Measurements from ENCODE around the gene NEK7. TPM values are rescaled to one million over a fixed set of nuclear protein-coding genes. Genes with fewer than 3 reads are reported as not detected.

NEK7 gene
- total and polyA plus RNA-seq, 2 of the 8 experiments (the other 6 are each of a cell fraction or from before 2014, with no cell fraction given) = 5.1 to 10.0 TPM

DNA sequence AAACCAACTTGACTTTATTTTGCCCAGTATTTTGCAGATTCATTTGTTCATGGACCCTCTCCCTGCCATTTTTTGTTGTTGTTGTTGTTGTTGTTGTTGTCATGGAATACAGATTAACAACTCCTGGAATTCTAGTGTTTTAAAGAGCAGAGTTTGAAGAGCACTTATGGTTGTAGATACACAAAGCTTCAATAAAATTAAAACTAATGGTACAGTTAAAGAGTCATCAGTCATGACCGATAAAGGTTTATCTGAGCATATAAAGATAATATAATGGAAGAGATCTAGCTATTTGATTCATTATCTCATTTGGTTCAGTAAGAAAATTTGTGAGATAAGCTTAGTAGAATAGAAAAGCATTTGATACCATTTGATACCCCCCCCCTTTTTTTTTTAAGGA lies 21.8 kb downstream of the NEK7 start:
- POLR2A ChIA-PET (ENCODE audit: partially characterized antibody) = interaction anchor here (0.7 kb wide), 1 partner anchor 18 kb away, joined by 3 read pairs; no protein-coding TSS in a partner anchor
- H2BK15ac ChIP-seq (ENCODE audit: low read length) = no peak overlapping the region
- no peak overlapping the region for H3K23ac ChIP-seq (ENCODE audit: insufficient read length)
- H4K20me1 ChIP-seq (replicated peaks in 1 of 2; ENCODE audit: control insufficient read depth in 1 of 2, insufficient read depth in 2 of 2, low read length in 2 of 2) = peaks cover 0 to 1% of the 10 kb centered on the region in 2 experiments
- H3K56ac ChIP-seq (replicated peaks; ENCODE audit: insufficient read length, low read depth, low read length) = no peak overlapping the region
- peaks cover 0 to 5% (median 3%) of the 10 kb centered on the region in 4 experiments; a peak in 2 of 7 replicates for H3K4me1 ChIP-seq (replicated peaks in 1 of 4; ENCODE audit: control insufficient read depth in 3 of 4, insufficient read depth in 4 of 4, low read length in 3 of 4)
- H3K4ac ChIP-seq (replicated peaks; ENCODE audit: insufficient read length, low read depth, low read length) = no peak overlapping the region
- FAIRE-seq (no peak), DNase-seq (ENCODE audit: low read depth in 1 of 2, low spot score in 2 of 2) (no peak)
- H2BK5ac ChIP-seq (ENCODE audit: low read depth, low read length) = no peak overlapping the region
- no peak overlapping the region for H3K18ac ChIP-seq (ENCODE audit: extremely low read depth, low read length)
- H3K4me3 ChIP-seq (ENCODE audit: extremely low read depth in 1 of 4, insufficient read depth in 2 of 4, low read depth in 3 of 4, low read length in 4 of 4) = no peak overlapping the region
- no peak overlapping the region for H2BK120ac ChIP-seq (replicated peaks; ENCODE audit: low read depth, low read length)
- H3K9ac ChIP-seq (replicated peaks in 1 of 4; ENCODE audit: extremely low read depth in 1 of 4, low read depth in 3 of 4, low read length in 3 of 4) = no peak overlapping the region
- H3K27ac ChIP-seq (ENCODE audit: low read depth, low read length) = no peak overlapping the region
- no peak overlapping the region for H3K4me2 ChIP-seq (ENCODE audit: insufficient read depth in 1 of 2, low read depth in 2 of 2, low read length in 2 of 2)
- H3K79me1 ChIP-seq (ENCODE audit: low read depth, low read length) = no peaks in the 10 kb centered on the region
- no peaks in the 10 kb centered on the region for H3K9me3 ChIP-seq (ENCODE audit: insufficient read depth in 2 of 2, low read depth in 1 of 2, low read length in 1 of 2)
- H2BK12ac ChIP-seq (ENCODE audit: low read depth, low read length) = no peak overlapping the region
- no peak overlapping the region for H4K8ac ChIP-seq (ENCODE audit: extremely low read depth, insufficient read depth, low read length)
- H3K79me2 ChIP-seq (ENCODE audit: control insufficient read depth in 1 of 2, insufficient read depth in 2 of 2, low read length in 2 of 2) = peaks cover 0 to 79% of the 10 kb centered on the region in 2 experiments; a peak in 3 of 4 replicates
- H3K23me2 ChIP-seq (ENCODE audit: low read depth, low read length) = no peaks in the 10 kb centered on the region; the same call in 1 of the 2 replicates
- WGBS, 2 experiments (ENCODE audit: extremely low coverage in 1 of 2, insufficient coverage in 1 of 2, insufficient read length in 1 of 2, insufficient replicate concordance in 2 of 2, low coverage in 1 of 2, low lambda C conversion rate in 2 of 2, missing lambda C conversion rate in 1 of 2) = 100% methylated on average over 1 of the region's 1 CpG; no CpG with 5 or more reads in 1 of the 2 experiments
- CTCF ChIA-PET (ENCODE audit: partially characterized antibody) = interaction anchor here (0.7 kb wide), 1 partner anchor 520 kb away, joined by 3 read pairs; no protein-coding TSS in a partner anchor
- H4K91ac ChIP-seq (replicated peaks; ENCODE audit: insufficient read length, low read length) = no peak overlapping the region
- H2AFZ ChIP-seq (ENCODE audit: low read length) = no peak overlapping the region
- H3K27me3 ChIP-seq (replicated peaks in 1 of 4; ENCODE audit: control insufficient read depth in 3 of 4, extremely low read depth in 1 of 4, insufficient read depth in 3 of 4, low read length in 3 of 4) = no peaks in the 10 kb centered on the region
- H3K14ac ChIP-seq (ENCODE audit: insufficient read length) = no peak overlapping the region
- no peak overlapping the region for H4K5ac ChIP-seq (ENCODE audit: insufficient read length, low read depth, low read length)
- no peaks in the 10 kb centered on the region for H3K36me3 ChIP-seq (ENCODE audit: control insufficient read depth in 2 of 4, insufficient read depth in 4 of 4, low read length in 3 of 4)
- no peak overlapping the region for H2AK5ac ChIP-seq (ENCODE audit: low read depth, low read length)
- no peak overlapping the region for H2BK20ac ChIP-seq (ENCODE audit: low read length)
- TF ChIP-seq SP2 (IDR thresholded peaks at IDR 0.05; ENCODE audit: low read length) (no peak), EGR1 (IDR thresholded peaks at IDR 0.05; ENCODE audit: borderline replicate concordance, low read depth, low read length) (no peak)

Data from H1 (cell line).